Activated T-helper 2 cell treated with anti-CD3 and anti-CD28 coated beads, Interferon-gamma antibody, Interleukin-2, Interleukin-4, amounts not matched to agents 10 μg/mL and 5 μg/mL and 100 μg/mL, durations not matched to agents 14 hours and 24 hours and 36 hours (primary cell): ENCODE measurements around the gene BCAS3. TPM values are rescaled to one million over a fixed set of nuclear protein-coding genes. Genes with fewer than 3 reads are reported as not detected.

Experiments
- DNase-seq: peaks from one replicate; pipeline ENCODE4 v3.0.0; 2021; ENCODE audit warnings: low spot score
- H3K27ac Mint-ChIP-seq: one replicate; pipeline ENCODE4 v1.8.0; 2021; ENCODE audit warnings: mixed read lengths
- H3K27me3 Mint-ChIP-seq: one replicate; pipeline ENCODE4 v1.8.0; 2021; ENCODE audit warnings: low read depth, mixed read lengths
- H3K36me3 Mint-ChIP-seq: one replicate; pipeline ENCODE4 v1.8.0; 2021; ENCODE audit warnings: low read depth, mixed read lengths
- H3K4me1 Mint-ChIP-seq: one replicate; pipeline ENCODE4 v1.8.0; 2021; ENCODE audit warnings: low read depth, mixed read lengths
- H3K4me3 Mint-ChIP-seq: one replicate; pipeline ENCODE4 v1.8.0; 2021; ENCODE audit warnings: low read depth, mild to moderate bottlenecking, moderate library complexity, mixed read lengths
- H3K9me3 Mint-ChIP-seq: one replicate; pipeline ENCODE4 v1.8.0; 2021; ENCODE audit warnings: mixed read lengths
- intact Hi-C: fragments of 100-400 bp; cut with micrococcal nuclease; formaldehyde crosslinking; loops from one replicate; pipeline ENCODE4 v1.15.1; 2023
- total RNA-seq: library from RNA; stranded (reverse); gene quantifications from 2 replicates; pipeline ENCODE4 v1.2.3, GENCODE V29; 2022

Gene BCAS3
- total RNA-seq, 1 donor from 2014 or later: 10.7 TPM

DNA sequence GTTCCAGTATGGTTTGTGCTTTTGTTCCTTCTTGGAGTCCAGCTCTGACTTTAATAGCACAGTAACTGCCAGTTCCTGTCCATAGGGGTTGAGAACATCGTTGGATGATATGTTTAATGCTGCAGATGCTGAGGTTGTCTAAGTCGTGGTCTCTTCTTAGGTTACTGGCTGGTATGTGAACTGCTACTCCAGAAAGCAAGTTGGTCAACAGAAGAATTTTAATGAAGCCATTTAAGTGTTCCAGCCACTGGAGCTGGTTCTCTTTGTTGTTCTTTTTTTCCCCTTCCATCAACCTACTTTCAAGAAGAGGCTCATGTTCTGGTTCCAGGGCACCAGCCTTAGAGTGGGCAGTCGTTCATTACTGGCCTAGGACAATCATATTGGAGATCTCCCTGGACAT, 581.7 kb downstream of the BCAS3 start:
- no peak for DNase-seq
- no peak overlapping the region for H3K4me3 Mint-ChIP-seq
- H3K27ac Mint-ChIP-seq: no peak overlapping the region
- no peaks in the 10 kb centered on the region for H3K27me3 Mint-ChIP-seq
- H3K36me3 Mint-ChIP-seq: no peaks in the 10 kb centered on the region
- H3K4me1 Mint-ChIP-seq: peaks cover 1% of the 10 kb centered on the region
- H3K9me3 Mint-ChIP-seq: no peaks in the 10 kb centered on the region
- intact Hi-C loops: no loop called here

DNA sequence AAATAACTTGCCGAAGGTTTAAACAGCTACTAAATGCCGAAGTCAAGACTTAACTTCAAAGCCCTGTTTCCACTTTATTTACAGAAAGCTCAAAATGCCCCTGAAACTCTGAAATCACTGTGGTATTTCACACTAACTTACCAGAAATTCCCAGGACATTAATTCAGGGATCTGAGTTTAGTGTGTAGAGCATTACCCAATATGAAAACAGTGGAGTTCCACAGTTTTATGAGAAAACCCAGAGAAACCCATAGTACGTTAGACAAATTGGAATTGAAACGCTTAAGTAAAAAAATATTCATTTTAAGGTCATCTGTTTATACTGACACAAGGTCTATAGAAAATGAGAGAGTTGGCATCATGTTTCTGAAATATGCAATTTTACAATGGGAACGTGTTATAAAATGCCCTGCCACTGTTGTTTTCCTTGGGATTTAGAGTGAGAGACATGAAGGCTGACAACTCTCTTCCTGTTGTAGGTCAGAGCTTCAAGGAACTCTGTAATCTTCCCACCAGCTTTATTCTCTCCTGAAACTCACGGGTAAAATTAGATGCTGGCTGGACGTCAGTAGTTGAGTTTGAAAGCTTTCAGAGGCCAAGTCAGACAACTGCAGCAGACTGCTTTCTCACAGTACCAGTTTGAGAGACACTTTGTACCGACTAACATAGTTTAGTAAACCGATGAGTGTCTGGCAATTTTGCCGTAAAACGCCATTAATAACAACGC, 582.6 kb downstream of the BCAS3 start:
- no peak overlapping the region for H3K4me3 Mint-ChIP-seq
- no peaks in the 10 kb centered on the region for H3K27me3 Mint-ChIP-seq
- H3K36me3 Mint-ChIP-seq: no peaks in the 10 kb centered on the region
- no peaks in the 10 kb centered on the region for H3K4me1 Mint-ChIP-seq
- no peak for DNase-seq
- no peaks in the 10 kb centered on the region for H3K9me3 Mint-ChIP-seq
- intact Hi-C loops: no loop called here
- no peak overlapping the region for H3K27ac Mint-ChIP-seq

DNA sequence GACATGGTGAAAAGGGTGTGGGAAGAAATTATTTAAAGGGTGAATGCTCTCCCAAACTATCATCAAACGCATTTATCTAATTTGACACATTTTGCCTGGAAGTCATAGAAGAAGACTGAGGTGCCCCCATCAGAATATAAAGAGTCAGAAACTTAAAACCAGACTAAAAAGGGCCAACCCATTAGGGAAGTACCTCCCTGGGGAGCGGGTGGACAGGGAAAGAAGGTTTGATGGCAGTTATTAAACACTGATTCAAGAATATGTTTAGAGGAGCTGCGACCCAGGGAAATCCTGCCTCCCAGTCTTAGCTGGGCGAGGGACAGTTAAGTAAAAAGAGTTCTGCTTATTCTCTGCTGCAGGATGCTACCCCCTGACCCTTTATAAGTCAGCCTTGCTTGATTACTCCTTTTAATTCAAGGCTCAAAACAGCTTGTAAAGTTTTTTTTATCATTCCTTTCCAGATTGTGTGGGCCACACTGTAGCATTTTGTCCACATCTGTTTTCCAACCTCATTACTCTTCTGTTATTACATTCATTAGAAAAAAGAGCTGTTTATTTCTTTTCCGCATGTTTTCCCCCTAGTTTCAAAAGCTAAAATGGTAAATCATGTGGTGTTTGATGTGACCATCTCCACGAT, 583.5 kb downstream of the BCAS3 start:
- Mint-ChIP-seq H3K9me3 (no peaks in the 10 kb centered on the region), H3K4me3 (no peak overlapping the region), H3K4me1 (no peaks in the 10 kb centered on the region), H3K36me3 (no peaks in the 10 kb centered on the region), H3K27ac (no peak overlapping the region), H3K27me3 (no peaks in the 10 kb centered on the region)
- no peak for DNase-seq
- intact Hi-C loops: no loop called here

DNA sequence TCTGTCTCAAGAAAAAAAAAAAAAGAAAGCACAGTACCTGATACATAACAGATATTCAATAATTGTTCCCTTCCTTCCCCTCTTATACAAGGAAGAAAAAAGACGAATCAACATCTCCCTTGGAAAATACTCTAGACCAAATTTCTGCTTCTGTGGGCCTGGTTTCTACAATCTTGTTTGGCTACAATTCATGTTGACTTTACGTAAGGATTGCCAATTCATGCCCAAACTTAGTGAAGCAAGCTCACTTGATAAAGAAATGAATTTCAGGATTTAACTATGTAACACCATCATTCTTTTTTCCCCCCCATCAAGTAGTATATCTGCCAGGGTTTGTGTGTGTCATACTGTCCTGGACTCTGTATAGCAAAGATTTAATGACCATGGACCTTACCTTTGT, 587.7 kb downstream of the BCAS3 start:
- Mint-ChIP-seq H3K36me3 (no peaks in the 10 kb centered on the region), H3K27ac (no peak overlapping the region), H3K9me3 (no peaks in the 10 kb centered on the region), H3K4me1 (no peaks in the 10 kb centered on the region), H3K4me3 (no peak overlapping the region), H3K27me3 (no peaks in the 10 kb centered on the region)
- intact Hi-C loops: no loop called here
- DNase-seq: no peak

DNA sequence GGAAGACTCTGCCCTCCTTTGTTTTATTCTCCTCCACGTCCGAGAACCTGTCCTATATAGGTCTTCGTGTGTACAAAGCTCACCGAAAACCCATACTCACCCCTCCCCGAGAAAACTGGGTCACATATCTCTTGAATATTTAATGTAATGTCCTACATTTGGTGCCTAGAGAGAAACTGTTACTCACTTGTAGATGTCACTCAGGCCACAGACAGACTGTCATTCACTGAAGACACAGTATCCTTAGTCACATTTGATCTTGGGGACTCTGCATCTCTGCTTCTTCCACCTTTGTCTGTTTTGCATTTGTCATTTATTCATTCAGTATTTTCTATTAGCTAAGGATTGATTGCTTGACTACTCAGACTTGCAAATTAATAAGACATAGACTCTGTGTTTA, 590.2 kb downstream of the BCAS3 start:
- no peak overlapping the region for H3K4me3 Mint-ChIP-seq
- DNase-seq: no peak
- no peaks in the 10 kb centered on the region for H3K9me3 Mint-ChIP-seq
- intact Hi-C loops: no loop called here
- H3K27ac Mint-ChIP-seq: no peak overlapping the region
- H3K36me3 Mint-ChIP-seq: no peaks in the 10 kb centered on the region
- no peaks in the 10 kb centered on the region for H3K27me3 Mint-ChIP-seq
- peaks cover 4% of the 10 kb centered on the region for H3K4me1 Mint-ChIP-seq

DNA sequence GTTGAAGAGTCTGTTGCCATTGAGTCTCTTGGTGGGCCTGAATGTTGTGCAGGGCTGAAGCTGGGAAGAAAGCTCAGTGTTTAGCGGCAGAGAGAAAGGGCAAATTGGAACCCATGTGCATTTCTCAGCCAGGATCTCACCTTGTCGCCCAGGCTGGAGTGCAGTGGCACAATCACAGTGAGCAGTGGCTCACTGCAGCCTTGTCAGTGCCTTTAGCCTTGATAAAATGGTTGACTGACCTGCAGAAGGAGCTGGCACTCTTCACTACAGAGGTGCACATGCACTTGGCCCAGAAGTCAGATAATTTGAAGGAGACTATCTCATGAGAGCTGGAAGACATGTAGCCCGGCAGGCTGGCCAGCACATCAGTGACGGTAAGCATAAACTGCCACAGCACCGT, 597.7 kb downstream of the BCAS3 start:
- H3K4me3 Mint-ChIP-seq: no peak overlapping the region
- DNase-seq: no peak
- H3K27ac Mint-ChIP-seq: no peak overlapping the region
- no peaks in the 10 kb centered on the region for H3K36me3 Mint-ChIP-seq
- intact Hi-C loops: no loop called here
- peaks cover 13% of the 10 kb centered on the region for H3K4me1 Mint-ChIP-seq
- no peaks in the 10 kb centered on the region for H3K27me3 Mint-ChIP-seq
- peaks cover 3% of the 10 kb centered on the region for H3K9me3 Mint-ChIP-seq

DNA sequence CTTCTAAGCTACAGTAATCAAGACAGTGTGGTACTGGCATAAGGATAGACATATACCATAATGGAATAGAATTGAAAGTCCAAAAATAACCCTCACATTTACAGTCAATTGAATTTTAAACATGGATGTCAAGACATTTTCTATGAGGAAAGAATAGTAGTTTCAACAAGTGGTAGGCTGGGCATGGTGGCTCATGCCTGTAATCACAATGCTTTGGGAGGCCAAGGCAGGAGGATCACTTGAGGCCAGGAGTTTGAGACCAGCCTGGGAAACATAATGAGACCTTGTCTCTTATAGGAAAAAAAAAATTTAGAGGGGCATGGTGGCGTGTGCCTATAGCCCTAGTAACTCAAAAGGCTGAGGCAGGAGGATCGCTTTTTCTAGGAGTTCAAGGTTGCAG, 599.2 kb downstream of the BCAS3 start:
- H3K9me3 Mint-ChIP-seq: peaks cover 3% of the 10 kb centered on the region
- H3K27me3 Mint-ChIP-seq: no peaks in the 10 kb centered on the region
- H3K36me3 Mint-ChIP-seq: no peaks in the 10 kb centered on the region
- peaks cover 19% of the 10 kb centered on the region for H3K4me1 Mint-ChIP-seq
- no peak overlapping the region for H3K4me3 Mint-ChIP-seq
- intact Hi-C loops: no loop called here
- H3K27ac Mint-ChIP-seq: no peak overlapping the region
- DNase-seq: no peak

DNA sequence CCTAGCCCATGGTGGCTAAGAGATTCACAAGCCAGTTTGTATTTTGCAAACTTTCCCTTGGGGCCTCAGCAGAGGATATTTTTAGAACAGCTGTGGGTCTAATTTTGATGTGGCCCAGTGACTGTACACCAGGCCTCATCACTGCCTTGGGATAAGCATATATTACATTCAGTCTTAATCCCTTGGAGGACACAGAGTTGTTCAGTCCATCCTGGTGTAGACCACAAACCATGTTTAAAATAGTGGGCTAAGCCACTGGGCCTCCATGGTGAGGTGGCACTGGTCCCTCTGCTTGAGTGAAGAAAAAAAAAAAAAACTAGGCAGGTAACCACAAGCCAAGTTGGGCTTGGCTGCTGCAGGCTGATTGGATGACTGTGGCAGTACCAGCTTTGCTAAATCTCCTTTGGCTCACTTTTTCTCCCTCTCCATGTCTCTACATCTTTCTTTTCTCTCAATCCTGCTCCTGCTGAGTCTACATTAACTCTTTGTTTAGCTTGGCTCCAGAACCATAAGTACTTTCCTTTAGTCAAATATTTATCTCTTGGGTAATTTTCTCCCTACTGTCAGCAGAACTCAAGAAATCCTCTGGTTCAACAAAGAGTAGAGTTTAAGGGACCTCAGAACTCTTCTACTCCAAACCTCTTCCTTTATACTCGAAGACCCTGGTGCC, 602.0 kb downstream of the BCAS3 start:
- H3K27me3 Mint-ChIP-seq: no peaks in the 10 kb centered on the region
- no peaks in the 10 kb centered on the region for H3K36me3 Mint-ChIP-seq
- H3K4me1 Mint-ChIP-seq: peaks cover 23% of the 10 kb centered on the region
- intact Hi-C loops: loop anchor here (2.0 to 5.0 kb wide), 2 partner anchors 37 to 57 kb away; no protein-coding TSS in a partner anchor
- no peak for DNase-seq
- H3K4me3 Mint-ChIP-seq: no peak overlapping the region
- H3K27ac Mint-ChIP-seq: no peak overlapping the region
- H3K9me3 Mint-ChIP-seq: peaks cover 8% of the 10 kb centered on the region

DNA sequence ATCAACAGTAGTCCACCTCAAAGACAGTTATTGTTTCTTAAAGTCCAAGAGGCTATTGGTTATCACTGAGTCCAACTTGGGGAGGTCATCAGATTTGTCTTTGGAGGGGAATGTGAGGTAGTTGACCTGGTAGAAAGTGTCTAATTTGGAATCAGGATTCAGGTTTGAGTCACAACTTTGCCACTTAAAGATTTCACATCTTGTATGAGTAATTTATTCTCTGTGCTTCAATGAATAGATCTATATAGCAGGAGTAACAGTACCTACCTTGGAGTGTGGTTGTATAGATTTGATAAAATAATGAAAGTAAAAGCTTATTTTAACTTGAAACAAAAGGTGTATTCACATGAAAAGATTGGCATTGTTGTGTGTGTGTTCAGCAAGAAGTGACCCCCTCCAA, 602.7 kb downstream of the BCAS3 start:
- H3K4me1 Mint-ChIP-seq: peaks cover 27% of the 10 kb centered on the region
- H3K27me3 Mint-ChIP-seq: no peaks in the 10 kb centered on the region
- no peaks in the 10 kb centered on the region for H3K36me3 Mint-ChIP-seq
- H3K4me3 Mint-ChIP-seq: no peak overlapping the region
- no peak for DNase-seq
- peaks cover 8% of the 10 kb centered on the region for H3K9me3 Mint-ChIP-seq
- intact Hi-C loops: loop anchor here (2.0 to 5.0 kb wide), 2 partner anchors 38 to 58 kb away; no protein-coding TSS in a partner anchor
- H3K27ac Mint-ChIP-seq: no peak overlapping the region

DNA sequence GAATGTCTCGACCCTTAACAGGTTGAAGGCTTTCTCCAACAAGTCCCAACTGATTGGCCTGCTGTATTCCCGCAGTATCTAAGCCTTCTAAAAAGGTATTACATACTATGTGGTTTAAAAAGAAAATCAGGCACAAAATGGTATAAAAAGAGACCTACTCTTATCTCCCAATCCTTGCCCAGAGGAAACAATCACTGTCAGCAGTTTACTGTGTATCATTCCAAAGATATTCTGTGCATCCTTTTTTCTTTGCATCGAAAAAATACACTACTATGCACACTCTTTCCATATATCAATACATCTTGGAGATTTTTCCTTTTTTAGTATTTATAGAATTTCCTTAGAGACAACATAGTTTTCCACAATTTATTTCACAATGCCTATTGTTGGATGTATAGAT, 603.2 kb downstream of the BCAS3 start:
- Mint-ChIP-seq H3K36me3 (no peaks in the 10 kb centered on the region), H3K27ac (no peak overlapping the region), H3K4me3 (no peak overlapping the region), H3K9me3 (peaks cover 8% of the 10 kb centered on the region), H3K27me3 (no peaks in the 10 kb centered on the region), H3K4me1 (peaks cover 31% of the 10 kb centered on the region)
- DNase-seq: no peak
- intact Hi-C loops: loop anchor here (2.0 to 5.0 kb wide), 2 partner anchors 39 to 58 kb away; no protein-coding TSS in a partner anchor

DNA sequence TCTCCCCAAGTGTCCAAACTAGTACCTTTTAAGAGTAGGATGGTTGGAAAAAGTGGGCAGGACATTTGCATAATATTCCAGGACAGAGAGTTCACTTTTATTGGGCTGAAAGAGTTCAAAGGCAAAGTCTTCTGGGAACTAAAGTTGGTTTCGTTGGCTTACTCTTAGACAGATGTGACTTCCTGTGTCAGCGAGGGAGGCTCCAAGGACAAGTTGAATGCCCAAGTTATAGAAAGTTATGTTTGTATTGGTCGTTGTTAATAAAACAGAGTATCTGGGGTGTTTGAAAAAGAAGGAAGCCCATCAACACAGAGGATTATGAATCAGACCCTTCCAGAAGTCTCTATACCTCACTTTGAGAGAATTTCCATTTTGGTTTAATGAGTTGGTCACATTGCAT, 604.7 kb downstream of the BCAS3 start:
- no peaks in the 10 kb centered on the region for H3K27me3 Mint-ChIP-seq
- H3K9me3 Mint-ChIP-seq: peaks cover 8% of the 10 kb centered on the region
- intact Hi-C loops: loop anchor here (5.0 kb wide), 1 partner anchor 40 kb away; no protein-coding TSS in a partner anchor
- no peak for DNase-seq
- no peak overlapping the region for H3K27ac Mint-ChIP-seq
- no peaks in the 10 kb centered on the region for H3K36me3 Mint-ChIP-seq
- H3K4me3 Mint-ChIP-seq: no peak overlapping the region
- peaks cover 36% of the 10 kb centered on the region for H3K4me1 Mint-ChIP-seq

DNA sequence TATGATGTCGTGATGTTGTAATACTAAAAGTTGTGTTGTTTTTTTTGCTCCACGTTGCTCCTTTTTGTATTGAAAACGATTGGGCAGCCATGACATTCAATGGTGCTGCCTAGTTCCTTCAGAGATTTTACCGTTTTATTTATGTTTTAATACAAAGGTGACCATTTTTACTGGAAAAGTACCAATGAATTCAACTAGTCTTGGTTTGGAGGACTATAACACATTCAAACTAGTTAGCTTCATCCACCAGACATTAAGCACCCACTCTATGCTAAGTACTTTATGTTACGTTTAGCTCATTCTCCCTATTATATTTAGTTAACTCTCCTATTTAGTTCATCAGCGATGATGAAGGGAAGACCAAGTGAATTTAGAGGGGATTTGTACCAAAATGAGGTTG, 605.4 kb downstream of the BCAS3 start:
- Mint-ChIP-seq H3K27ac (no peak overlapping the region), H3K27me3 (no peaks in the 10 kb centered on the region), H3K4me3 (no peak overlapping the region), H3K36me3 (no peaks in the 10 kb centered on the region), H3K4me1 (peaks cover 36% of the 10 kb centered on the region), H3K9me3 (peaks cover 8% of the 10 kb centered on the region)
- intact Hi-C loops: loop anchor here (5.0 kb wide), 1 partner anchor 41 kb away; no protein-coding TSS in a partner anchor
- DNase-seq: no peak

DNA sequence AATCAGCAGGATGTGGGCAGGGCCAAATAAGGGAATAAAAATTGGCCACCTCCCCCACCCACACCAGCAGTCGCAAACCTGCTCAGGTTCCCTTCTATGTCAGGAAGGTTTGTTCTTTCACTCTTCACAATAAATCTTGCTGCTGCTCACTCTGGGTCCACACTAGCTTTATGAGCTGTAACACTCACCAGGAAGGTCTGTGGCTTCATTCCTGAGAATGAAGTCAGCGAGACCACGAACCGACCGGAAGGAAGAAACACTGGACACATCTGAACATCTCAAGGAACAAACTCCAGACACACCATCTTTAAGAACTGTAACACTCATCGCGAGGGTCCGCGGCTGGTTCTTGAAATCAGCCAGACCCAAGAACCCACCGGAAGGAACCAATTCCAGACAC, 606.5 kb downstream of the BCAS3 start:
- no peaks in the 10 kb centered on the region for H3K27me3 Mint-ChIP-seq
- H3K9me3 Mint-ChIP-seq: peaks cover 6% of the 10 kb centered on the region
- DNase-seq: no peak
- H3K4me3 Mint-ChIP-seq: no peak overlapping the region
- no peak overlapping the region for H3K27ac Mint-ChIP-seq
- intact Hi-C loops: loop anchor here (5.0 kb wide), 1 partner anchor 42 kb away; no protein-coding TSS in a partner anchor
- H3K4me1 Mint-ChIP-seq: peaks cover 36% of the 10 kb centered on the region
- H3K36me3 Mint-ChIP-seq: no peaks in the 10 kb centered on the region
